Measurements from ENCODE around the gene LTK.
"Not testable (repeated sequence)": the region's sequence is repeated elsewhere in the genome, so short reads cannot be mapped to it uniquely, and the experiment has no call there.

DNA sequence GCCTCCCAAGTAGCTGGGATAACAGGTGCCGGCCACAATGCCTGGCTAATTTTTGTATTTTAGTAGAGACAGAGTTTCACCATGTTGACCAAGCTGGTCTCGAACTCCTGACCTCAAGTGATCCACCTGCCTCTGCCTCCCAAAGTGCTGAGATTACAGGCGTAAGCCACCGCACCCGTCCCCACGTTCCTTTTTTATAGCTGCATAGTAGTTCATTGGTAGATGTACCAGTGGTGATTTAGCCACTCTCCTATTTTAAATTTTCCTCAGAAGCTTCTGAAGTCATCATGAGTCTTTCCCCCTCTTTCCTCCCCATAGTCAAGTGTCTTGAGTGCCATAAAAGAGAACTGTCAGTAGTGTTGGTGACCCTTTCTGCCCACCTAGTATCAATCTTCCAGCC, 44.0 kb downstream of the LTK start:
- TF ChIP-seq CTCF (conservative IDR thresholded peaks at IDR 0.05); ZFX (IDR thresholded peaks at IDR 0.05): not testable (repeated sequence)
